Vagina (tissue), 2 donors: ENCODE data around the gene HIF1A. TPM values are rescaled to one million over a fixed set of nuclear protein-coding genes. Genes with fewer than 3 reads are reported as not detected.

Source experiments
- DNase-seq, 2 donors: peaks; one replicate each; pipeline ENCODE4 v3.0.0-alpha.2; 2017; ENCODE audit errors: extremely low spot score in 2 of 2
- H3K27ac ChIP-seq: fragments of 200-600 bp; sonication (generic); one replicate; pipeline ENCODE4 v1.5.1; 2019
- H3K27me3 ChIP-seq: fragments of 200-600 bp; sonication (generic); one replicate; pipeline ENCODE4 v1.5.1; 2019
- H3K36me3 ChIP-seq, 2 donors: fragments of 200-600 bp; sonication (generic); one replicate each; pipeline ENCODE4 v1.5.1; 2017 to 2019
- H3K4me1 ChIP-seq: fragments of 200-600 bp; sonication (generic); one replicate; pipeline ENCODE4 v1.5.1; 2019
- H3K4me3 ChIP-seq, 2 donors: fragments of 200-600 bp; sonication (generic); 1 replicate in 1 of 2; 2 replicates in 1 of 2; pipeline ENCODE4 v1.5.1; 2016 to 2019
- H3K9me3 ChIP-seq: fragments of 200-600 bp; sonication (generic); one replicate; pipeline ENCODE4 v1.5.1; 2019
- POLR2A ChIP-seq, 2 donors: fragments of 450-650 bp; IDR thresholded peaks; one replicate each; pipeline ENCODE4 v1.6.1; 2017; ENCODE audit warnings: antibody characterized with exemption in 2 of 2, mild to moderate bottlenecking in 2 of 2, moderate library complexity in 2 of 2
- POLR2AphosphoS5 ChIP-seq, 2 donors: sonication (generic); formaldehyde crosslinking; IDR thresholded peaks; one replicate each; pipeline ENCODE4 v1.9.0; 2017; ENCODE audit warnings: antibody characterized with exemption in 2 of 2, mild to moderate bottlenecking in 2 of 2, low read depth in 1 of 2; ENCODE audit not compliant: insufficient read depth in 1 of 2
- intact Hi-C: fragments of 100-400 bp; cut with DNase I; formaldehyde crosslinking; loops from one replicate; pipeline ENCODE4 v1.15.1; 2023
- total RNA-seq: library from RNA; depleted of rRNA; stranded (reverse); fragments of >200 nt; gene quantifications from one replicate; pipeline ENCODE4 v1.2.3, GENCODE V29; 2016
- TF ChIP-seq, protein P1 (sequence below), 3 experiments: fragments of 450-650 bp in 2 of 3; fragments of 200-600 bp in 1 of 3; sonication (generic) in 1 of 3; IDR thresholded peaks; one replicate each; pipeline ENCODE4 v1.5.1; 2017 to 2019; ENCODE audit warnings: antibody characterized with exemption in 3 of 3, mild to moderate bottlenecking in 2 of 3, moderate library complexity in 2 of 3

The HIF1A gene
- total RNA-seq, 1 donor from 2014 or later: 140 TPM

- Histone ChIP-seq H3K4me3 (peak overlapping the region in 1 of 2 donors; percentile 1), H3K27ac (peak overlapping the region; percentile 3)
- intact Hi-C loops: no loop called here
Measured at GRCh38 chr14:61765225-61765943, 70.1 kb downstream of the HIF1A start.

DNA sequence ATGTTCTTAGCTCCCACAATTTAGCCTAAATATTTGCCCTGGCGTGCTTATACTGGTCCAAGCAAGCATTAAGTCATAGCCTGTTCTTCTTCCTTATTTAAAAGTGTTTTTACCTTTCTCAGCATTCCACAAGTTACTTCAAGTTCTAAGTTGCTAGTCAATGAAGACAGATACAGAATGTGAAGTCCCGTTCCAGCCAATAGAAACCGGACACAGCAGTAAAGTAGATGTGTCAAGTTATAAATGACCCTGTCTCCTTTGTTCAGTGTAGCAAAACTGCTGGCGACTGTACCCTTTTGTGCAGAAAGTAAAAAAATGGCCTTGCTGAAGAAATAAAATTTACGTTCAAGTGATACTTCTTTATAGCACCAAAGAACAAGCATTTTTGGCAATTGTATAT is 70.8 kb downstream of the HIF1A start:
- Histone ChIP-seq H3K9me3 (no peaks in the 10 kb centered on the region), H3K27me3 (no peaks in the 10 kb centered on the region), H3K4me1 (peaks cover 45% of the 10 kb centered on the region), H3K4me3 (peak overlapping the region in 1 of 2 donors; percentile 1), H3K27ac (peak overlapping the region; percentile 33), H3K36me3 (peaks cover 0 to 36% of the 10 kb centered on the region in 2 donors)
- intact Hi-C loops: no loop called here
- TF ChIP-seq, protein P1, sequence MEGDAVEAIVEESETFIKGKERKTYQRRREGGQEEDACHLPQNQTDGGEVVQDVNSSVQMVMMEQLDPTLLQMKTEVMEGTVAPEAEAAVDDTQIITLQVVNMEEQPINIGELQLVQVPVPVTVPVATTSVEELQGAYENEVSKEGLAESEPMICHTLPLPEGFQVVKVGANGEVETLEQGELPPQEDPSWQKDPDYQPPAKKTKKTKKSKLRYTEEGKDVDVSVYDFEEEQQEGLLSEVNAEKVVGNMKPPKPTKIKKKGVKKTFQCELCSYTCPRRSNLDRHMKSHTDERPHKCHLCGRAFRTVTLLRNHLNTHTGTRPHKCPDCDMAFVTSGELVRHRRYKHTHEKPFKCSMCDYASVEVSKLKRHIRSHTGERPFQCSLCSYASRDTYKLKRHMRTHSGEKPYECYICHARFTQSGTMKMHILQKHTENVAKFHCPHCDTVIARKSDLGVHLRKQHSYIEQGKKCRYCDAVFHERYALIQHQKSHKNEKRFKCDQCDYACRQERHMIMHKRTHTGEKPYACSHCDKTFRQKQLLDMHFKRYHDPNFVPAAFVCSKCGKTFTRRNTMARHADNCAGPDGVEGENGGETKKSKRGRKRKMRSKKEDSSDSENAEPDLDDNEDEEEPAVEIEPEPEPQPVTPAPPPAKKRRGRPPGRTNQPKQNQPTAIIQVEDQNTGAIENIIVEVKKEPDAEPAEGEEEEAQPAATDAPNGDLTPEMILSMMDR (IDR thresholded peaks at IDR 0.05): no peak
- TF ChIP-seq POLR2AphosphoS5 (IDR thresholded peaks at IDR 0.05; ENCODE audit: insufficient read depth in 1 of 2, low read depth in 1 of 2) (no peak), POLR2A (IDR thresholded peaks at IDR 0.05) (no peak)
- DNase-seq: no peak

More at GRCh38 chr14:61765225-61765943, 70.1 kb downstream of the HIF1A start:
- Histone ChIP-seq H3K36me3 (peaks cover 0 to 32% of the 10 kb centered on the region in 2 donors), H3K27me3 (no peaks in the 10 kb centered on the region), H3K4me1 (peaks cover 45% of the 10 kb centered on the region), H3K9me3 (no peaks in the 10 kb centered on the region)
- DNase-seq: no peak
- TF ChIP-seq POLR2A (IDR thresholded peaks at IDR 0.05) (no peak), POLR2AphosphoS5 (IDR thresholded peaks at IDR 0.05; ENCODE audit: insufficient read depth in 1 of 2, low read depth in 1 of 2) (no peak)
- TF ChIP-seq, protein P1 (IDR thresholded peaks at IDR 0.05): no peak

DNA sequence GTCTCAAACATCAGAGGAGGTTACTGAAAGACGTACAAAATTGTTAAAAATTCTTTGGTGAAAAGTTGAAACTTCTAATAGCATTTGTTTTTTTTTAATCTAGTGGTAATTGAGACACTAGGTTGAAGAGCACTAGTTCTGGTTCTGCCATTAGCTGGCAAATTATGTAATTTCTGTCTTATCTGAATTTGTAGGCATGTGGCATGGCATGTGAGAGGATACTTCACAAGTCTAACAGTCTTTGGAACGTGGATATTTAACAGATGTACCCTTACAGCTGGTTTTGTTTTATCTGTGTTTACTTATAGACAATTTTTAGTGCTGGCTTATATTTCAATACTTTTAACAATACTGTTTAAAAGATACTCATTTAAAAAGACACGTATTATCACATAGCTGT is 72.9 kb downstream of the HIF1A start:
- Histone ChIP-seq H3K27me3 (no peaks in the 10 kb centered on the region), H3K36me3 (peaks cover 0 to 41% of the 10 kb centered on the region in 2 donors), H3K9me3 (no peaks in the 10 kb centered on the region), H3K4me3 (no peak overlapping the region), H3K4me1 (peaks cover 35% of the 10 kb centered on the region), H3K27ac (no peak overlapping the region)
- no peak for TF ChIP-seq POLR2A (IDR thresholded peaks at IDR 0.05)
- TF ChIP-seq POLR2AphosphoS5 (IDR thresholded peaks at IDR 0.05; ENCODE audit: insufficient read depth in 1 of 2, low read depth in 1 of 2): no peak
- TF ChIP-seq, protein P1 (IDR thresholded peaks at IDR 0.05): no peak
- no peak for DNase-seq
- intact Hi-C loops: no loop called here

- no peak for DNase-seq
- no peaks in the 10 kb centered on the region for H3K9me3 ChIP-seq
- H3K27ac ChIP-seq: no peak overlapping the region
- no peak overlapping the region for H3K4me3 ChIP-seq
- H3K36me3 ChIP-seq: peaks cover 0 to 48% of the 10 kb centered on the region in 2 donors
- no peak for TF ChIP-seq POLR2A (IDR thresholded peaks at IDR 0.05)
- TF ChIP-seq, protein P1 (IDR thresholded peaks at IDR 0.05): no peak
- no peak for TF ChIP-seq POLR2AphosphoS5 (IDR thresholded peaks at IDR 0.05; ENCODE audit: insufficient read depth in 1 of 2, low read depth in 1 of 2)
- intact Hi-C loops: no loop called here
- H3K27me3 ChIP-seq: no peaks in the 10 kb centered on the region
- H3K4me1 ChIP-seq: peaks cover 19% of the 10 kb centered on the region
Measured at GRCh38 chr14:61769893-61770292, 74.6 kb downstream of the HIF1A start.

DNA sequence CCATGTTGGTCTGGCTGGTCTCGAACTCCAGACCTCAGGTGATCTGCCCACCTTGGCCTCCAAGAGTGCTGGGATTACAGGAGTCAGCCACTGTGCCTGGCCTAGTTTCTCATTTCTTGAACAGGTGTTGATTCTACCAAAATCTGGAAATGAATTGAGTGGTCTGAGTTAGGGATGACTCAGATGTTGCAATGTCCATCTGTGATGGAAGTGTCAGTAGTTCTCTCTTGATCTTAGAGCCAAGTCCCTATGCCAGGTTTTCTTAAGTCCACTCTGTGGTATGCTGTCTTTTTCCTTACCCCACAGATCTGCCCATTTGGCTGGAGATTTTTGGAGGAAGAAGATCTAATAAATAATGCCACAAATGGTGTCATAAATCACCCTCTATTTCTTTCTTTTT is 79.5 kb downstream of the HIF1A start:
- H3K36me3 ChIP-seq: peaks cover 0 to 50% of the 10 kb centered on the region in 2 donors
- intact Hi-C loops: no loop called here
- TF ChIP-seq POLR2AphosphoS5 (IDR thresholded peaks at IDR 0.05; ENCODE audit: insufficient read depth in 1 of 2, low read depth in 1 of 2) (no peak), POLR2A (IDR thresholded peaks at IDR 0.05) (no peak)
- TF ChIP-seq, protein P1 (IDR thresholded peaks at IDR 0.05): no peak

More for the DNA sequence above, 79.5 kb downstream of the HIF1A start:
- Histone ChIP-seq H3K4me1 (no peaks in the 10 kb centered on the region), H3K4me3 (no peak overlapping the region), H3K27ac (no peak overlapping the region), H3K27me3 (no peaks in the 10 kb centered on the region), H3K9me3 (no peaks in the 10 kb centered on the region)
- no peak for DNase-seq
